GM19397 (cell line): Measurements from ENCODE around the gene RNGTT.
"Not testable (repeated sequence)": the region's sequence is repeated elsewhere in the genome, so short reads cannot be mapped to it uniquely, and the experiment has no call there.

Source experiments
- ATAC-seq: cut with Tn5 transposase; IDR thresholded peaks from one replicate; pipeline ENCODE4 v1.9.1; 2021; ENCODE audit warnings: mild to moderate bottlenecking, moderate library complexity; ENCODE audit not compliant: unreplicated experiment

The RNGTT gene

GRCh38 chr6:88823998-88824397 is 139.4 kb downstream of the RNGTT start:
- ATAC-seq: no peak

GRCh38 chr6:88815491-88815890 is 147.9 kb downstream of the RNGTT start:
- no peak for ATAC-seq

GRCh38 chr6:88814909-88815308 is 148.5 kb downstream of the RNGTT start:
- ATAC-seq: no peak

- ATAC-seq: no peak
Observed at GRCh38 chr6:88813045-88813444, 150.4 kb downstream of the RNGTT start.

- ATAC-seq: no peak
Observed at GRCh38 chr6:88810701-88811100, 152.7 kb downstream of the RNGTT start.

GRCh38 chr6:88810089-88810488 is 153.3 kb downstream of the RNGTT start:
- no peak for ATAC-seq

- no peak for ATAC-seq
Observed at GRCh38 chr6:88808381-88808780, 155.0 kb downstream of the RNGTT start.

GRCh38 chr6:88807622-88808021 is 155.8 kb downstream of the RNGTT start:
- ATAC-seq: no peak

- ATAC-seq: no peak
Observed at GRCh38 chr6:88806728-88807127, 156.7 kb downstream of the RNGTT start.

- no peak for ATAC-seq
Observed at GRCh38 chr6:88804701-88805100, 158.7 kb downstream of the RNGTT start.

- no peak for ATAC-seq
Observed at GRCh38 chr6:88785478-88785877, 177.9 kb downstream of the RNGTT start.

GRCh38 chr6:88780714-88781389 is 182.6 kb downstream of the RNGTT start:
- ATAC-seq: peak; percentile 72

- ATAC-seq: no peak
Observed at GRCh38 chr6:88775866-88776571, 187.4 kb downstream of the RNGTT start.

- not testable (repeated sequence) for ATAC-seq
Observed at GRCh38 chr6:88768114-88768513, 195.3 kb downstream of the RNGTT start.

GRCh38 chr6:88764081-88764480 is 199.3 kb downstream of the RNGTT start:
- no peak for ATAC-seq

- ATAC-seq: no peak
Observed at GRCh38 chr6:88763160-88763559, 200.3 kb downstream of the RNGTT start.

- ATAC-seq: peak; percentile 61
Observed at GRCh38 chr6:88761237-88762031, 202.0 kb downstream of the RNGTT start.

- ATAC-seq: no peak
Observed at GRCh38 chr6:88760091-88760490, 203.3 kb downstream of the RNGTT start.

GRCh38 chr6:88750936-88751335 is 212.5 kb downstream of the RNGTT start:
- ATAC-seq: no peak

- no peak for ATAC-seq
Observed at GRCh38 chr6:88749849-88750248, 213.6 kb downstream of the RNGTT start.

GRCh38 chr6:88748141-88748540 is 215.3 kb downstream of the RNGTT start:
- no peak for ATAC-seq

- no peak for ATAC-seq
Observed at GRCh38 chr6:88741939-88742338, 221.5 kb downstream of the RNGTT start.
